SK-N-SH (cell line): ENCODE measurements around the gene PRR11.

ENCODE experiments used
- CTCF ChIP-seq: fragments of 200-600 bp; sonication (generic); IDR thresholded peaks from 2 replicates; pipeline ENCODE4 v1.6.1; 2017; ENCODE audit warnings: antibody characterized with exemption, mild to moderate bottlenecking, moderate library complexity
- GABPA ChIP-seq: IDR thresholded peaks from 2 replicates; pipeline ENCODE4 v1.4.0; 2012; ENCODE audit warnings: low read depth, mild to moderate bottlenecking
- JUND ChIP-seq: IDR thresholded peaks from 2 replicates; pipeline ENCODE4 v1.4.0; 2012
- NFIC ChIP-seq: IDR thresholded peaks from 2 replicates; pipeline ENCODE4 v1.4.0; 2012; ENCODE audit warnings: borderline replicate concordance
- RAD21 ChIP-seq: IDR thresholded peaks from 2 replicates; pipeline ENCODE4 v1.6.1; 2012; ENCODE audit warnings: mild to moderate bottlenecking, low read length
- RXRA ChIP-seq: IDR thresholded peaks from 2 replicates; pipeline ENCODE4 v1.4.0; 2012; ENCODE audit warnings: low read depth, mild to moderate bottlenecking, borderline replicate concordance
- SMC3 ChIP-seq: IDR thresholded peaks from 2 replicates; pipeline ENCODE4 v1.6.1; 2012; ENCODE audit warnings: low read depth, low read length, improper control_type of control experiment
- TAF1 ChIP-seq: IDR thresholded peaks from 2 replicates; pipeline ENCODE4 v1.6.1; 2012; ENCODE audit warnings: low read depth, mild to moderate bottlenecking, low read length, moderate library complexity, borderline replicate concordance
- YY1 ChIP-seq: IDR thresholded peaks from 2 replicates; pipeline ENCODE4 v1.4.0; 2012; ENCODE audit warnings: low read depth, mild to moderate bottlenecking

DNA sequence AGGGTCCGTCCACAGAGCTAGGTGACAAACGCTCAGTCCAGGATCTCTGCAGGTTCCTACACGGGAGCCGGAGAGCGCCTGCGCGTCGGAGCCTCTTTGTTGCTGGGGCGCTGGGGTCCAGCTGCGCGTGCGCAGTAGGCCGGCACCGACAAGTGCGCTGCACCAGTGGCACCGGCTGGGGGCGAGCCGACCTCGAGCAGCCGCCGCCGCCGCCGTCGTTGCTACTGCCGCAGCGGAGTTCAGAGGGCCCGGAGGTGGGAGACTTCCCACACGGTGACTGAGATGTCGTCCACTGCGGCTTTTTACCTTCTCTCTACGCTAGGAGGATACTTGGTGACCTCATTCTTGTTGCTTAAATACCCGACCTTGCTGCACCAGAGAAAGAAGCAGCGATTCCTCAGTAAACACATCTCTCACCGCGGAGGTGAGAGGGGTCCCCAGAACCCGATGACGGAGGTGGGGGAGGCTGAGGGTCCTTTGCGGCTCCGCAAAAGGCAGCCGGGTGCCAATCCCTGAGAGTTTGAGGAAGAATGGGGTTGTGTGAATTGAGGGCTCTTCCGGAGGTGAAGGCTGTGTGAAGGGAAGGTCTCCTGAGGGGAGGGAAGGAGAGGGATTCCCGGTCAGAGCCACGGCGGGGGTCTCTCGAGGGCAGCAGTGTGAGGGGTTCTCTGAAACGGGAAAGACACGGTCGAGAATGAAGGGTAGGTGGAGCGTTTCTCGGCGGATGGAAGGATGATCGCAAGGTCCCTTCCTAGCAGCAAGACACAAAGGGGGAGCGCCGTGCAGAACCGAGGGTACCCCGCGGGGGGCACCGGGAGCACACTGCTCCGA is 65.0 kb downstream of the PRR11 start, which contains the start of gene GDPD1:
- no peak for TF ChIP-seq RXRA
- peak; percentile 71 for TF ChIP-seq CTCF
- peak; percentile 73 for TF ChIP-seq RAD21
- no peak for TF ChIP-seq GABPA
- no peak for TF ChIP-seq JUND
- no peak for TF ChIP-seq YY1
- TF ChIP-seq TAF1: no peak; the same call in 1 of the 2 replicates
- peak; percentile 50 for TF ChIP-seq SMC3
- TF ChIP-seq NFIC: no peak
